KOPT-K1 (cell line): ENCODE data around the gene IQSEC1.

Experiments used
- H3K27ac ChIP-seq: fragments of 200-600 bp; sonication (generic); 2 replicates; pipeline ENCODE4 v1.5.1; 2016; ENCODE audit warnings: antibody characterized with exemption, mild to moderate bottlenecking, low read depth, low read length; ENCODE audit not compliant: poor library complexity, severe bottlenecking
- H3K36me3 ChIP-seq: fragments of 200-600 bp; sonication (generic); 2 replicates; pipeline ENCODE4 v1.5.1; 2017; ENCODE audit warnings: antibody characterized with exemption, mild to moderate bottlenecking, low read length, moderate library complexity; ENCODE audit not compliant: insufficient read depth
- H3K9me3 ChIP-seq: fragments of 200-600 bp; sonication (generic); 2 replicates; pipeline ENCODE4 v1.5.1; 2017; ENCODE audit warnings: antibody characterized with exemption, low read length, mild to moderate bottlenecking; ENCODE audit not compliant: insufficient read depth, poor library complexity, severe bottlenecking

Gene IQSEC1

DNA sequence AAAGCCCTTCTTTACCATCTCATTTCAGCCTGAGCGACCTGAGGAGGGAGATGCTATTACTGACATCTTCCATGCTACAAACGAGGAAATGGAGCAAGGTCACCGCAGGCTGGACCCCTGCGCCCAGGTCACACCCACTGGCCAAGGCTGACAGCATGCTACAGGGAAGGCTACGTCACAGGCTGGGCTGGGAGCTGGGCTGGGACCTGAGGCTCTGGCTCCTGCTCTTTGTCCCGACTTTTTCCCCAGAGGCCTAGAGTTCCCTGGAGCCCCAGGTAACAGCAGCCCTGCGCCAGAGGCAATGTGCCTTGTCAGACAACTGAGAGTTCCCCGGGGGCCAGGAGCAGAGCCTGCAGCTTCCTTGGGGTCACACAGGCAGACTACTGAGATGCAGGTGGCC lies 87.2 kb downstream of the IQSEC1 start:
- H3K36me3 ChIP-seq: peaks cover 20% of the 10 kb centered on the region; the same call in 1 of the 2 replicates
- H3K9me3 ChIP-seq: no peaks in the 10 kb centered on the region
- no peak overlapping the region for H3K27ac ChIP-seq

DNA sequence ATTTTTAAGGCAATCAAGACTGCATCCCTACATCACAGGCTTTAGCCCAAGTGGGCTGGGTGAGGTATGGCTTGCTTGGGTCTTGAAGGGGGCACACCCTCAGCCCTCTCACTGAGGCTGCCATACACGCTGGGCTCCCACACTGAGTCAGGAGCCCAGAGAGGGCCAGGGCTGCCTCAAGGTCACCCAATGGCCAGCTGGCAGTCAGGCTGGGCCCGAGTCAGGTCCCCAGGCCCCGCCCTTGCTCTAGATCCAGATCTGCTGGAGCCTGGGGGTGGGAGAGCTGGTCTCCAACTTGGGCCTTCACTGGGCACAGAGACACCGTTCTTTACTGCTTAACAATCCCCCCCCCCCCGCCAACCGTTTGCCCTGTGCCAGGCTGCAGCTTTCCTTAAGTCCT lies 88.1 kb downstream of the IQSEC1 start:
- Histone ChIP-seq H3K27ac (no peak overlapping the region), H3K36me3 (peaks cover 15% of the 10 kb centered on the region; the same call in 1 of the 2 replicates), H3K9me3 (no peaks in the 10 kb centered on the region)

DNA sequence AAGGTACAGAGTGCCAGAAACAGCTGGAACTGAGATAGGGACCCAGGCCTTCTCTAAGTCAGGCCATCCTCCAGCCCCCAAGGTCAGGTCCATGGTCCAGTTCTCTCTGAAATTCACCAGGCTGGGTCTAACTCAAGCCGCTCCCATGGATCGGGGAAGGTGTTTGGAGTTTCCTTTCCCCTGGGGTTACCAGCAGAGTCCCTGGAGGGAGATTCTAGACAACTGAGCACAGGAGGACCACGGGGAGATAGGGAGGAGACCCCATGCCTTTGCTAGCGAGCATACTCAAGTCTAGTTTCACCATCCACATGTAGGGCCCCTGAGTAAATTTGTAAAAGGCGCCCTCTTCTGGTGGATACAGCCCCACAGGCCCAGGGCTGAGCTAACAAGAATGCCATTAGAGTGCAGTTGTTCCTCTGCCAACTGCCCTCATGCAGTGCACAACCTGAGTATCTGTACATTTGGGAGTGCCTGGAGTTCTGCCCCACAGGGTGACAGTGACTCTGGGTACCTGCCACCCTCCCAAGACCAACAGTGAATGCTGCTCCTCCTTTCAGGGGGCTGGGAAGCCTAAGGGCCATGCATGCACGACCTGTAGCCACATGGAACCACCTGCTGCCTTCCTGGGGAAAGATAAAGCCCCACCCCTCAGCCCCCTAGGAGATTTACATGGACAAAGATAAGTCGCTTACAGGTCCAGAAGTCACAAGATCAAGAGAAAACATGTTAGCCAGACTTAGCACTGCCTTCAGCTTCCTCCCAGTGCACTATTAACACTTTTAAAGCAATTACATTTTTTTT lies 89.0 kb downstream of the IQSEC1 start:
- Histone ChIP-seq H3K36me3 (peaks cover 21% of the 10 kb centered on the region; the same call in 1 of the 2 replicates), H3K9me3 (no peaks in the 10 kb centered on the region), H3K27ac (peak overlapping the region; percentile 17)

DNA sequence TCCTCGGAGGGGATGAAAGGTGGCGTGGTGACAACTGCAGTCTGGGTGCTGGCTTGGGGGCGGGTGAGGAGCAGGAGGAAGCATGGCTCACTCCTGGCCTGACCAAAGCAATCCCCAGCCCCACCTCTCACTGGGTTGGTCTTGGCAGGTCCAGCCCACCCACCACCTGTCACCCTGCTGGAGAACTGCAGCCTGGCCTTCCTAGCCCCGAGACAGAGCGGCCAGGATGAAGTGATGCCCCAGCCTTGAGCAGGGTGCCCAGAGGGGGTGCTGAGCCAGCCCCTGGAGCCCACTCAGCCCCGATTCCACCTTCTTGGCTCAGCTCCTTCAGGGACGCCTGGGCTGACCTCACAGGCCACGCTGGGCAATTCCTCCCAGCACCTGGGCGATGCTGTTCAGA lies 89.9 kb downstream of the IQSEC1 start:
- H3K9me3 ChIP-seq: no peaks in the 10 kb centered on the region
- peaks cover 27% of the 10 kb centered on the region; the same call in 1 of the 2 replicates for H3K36me3 ChIP-seq
- H3K27ac ChIP-seq: peak overlapping the region; percentile 47

DNA sequence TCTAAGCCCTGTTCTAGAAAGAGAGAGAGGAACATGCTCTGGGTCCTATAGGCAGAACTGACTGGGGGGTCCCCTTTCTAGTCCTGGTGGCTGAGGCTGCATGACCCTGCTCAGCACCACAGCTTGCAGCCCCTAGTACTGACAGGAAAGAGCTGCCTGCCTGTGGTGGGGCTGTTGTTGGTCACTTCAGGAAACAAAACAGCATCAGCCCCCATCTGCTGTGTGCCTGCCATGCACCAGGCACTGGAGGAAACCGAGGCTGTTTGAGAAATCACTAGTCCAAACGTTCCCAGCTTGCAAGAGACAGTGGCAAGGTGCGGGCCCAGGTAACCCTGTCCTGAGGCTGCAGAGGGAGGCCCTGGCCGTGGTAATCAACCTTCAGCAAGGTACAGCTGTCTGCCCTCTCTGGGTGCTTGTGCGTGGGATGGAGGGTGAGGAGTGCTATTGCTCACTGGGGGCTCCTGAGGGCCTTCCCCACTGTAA lies 90.6 kb downstream of the IQSEC1 start:
- peaks cover 22% of the 10 kb centered on the region; the same call in 1 of the 2 replicates for H3K36me3 ChIP-seq
- peak overlapping the region; percentile 47 for H3K27ac ChIP-seq
- H3K9me3 ChIP-seq: no peaks in the 10 kb centered on the region

DNA sequence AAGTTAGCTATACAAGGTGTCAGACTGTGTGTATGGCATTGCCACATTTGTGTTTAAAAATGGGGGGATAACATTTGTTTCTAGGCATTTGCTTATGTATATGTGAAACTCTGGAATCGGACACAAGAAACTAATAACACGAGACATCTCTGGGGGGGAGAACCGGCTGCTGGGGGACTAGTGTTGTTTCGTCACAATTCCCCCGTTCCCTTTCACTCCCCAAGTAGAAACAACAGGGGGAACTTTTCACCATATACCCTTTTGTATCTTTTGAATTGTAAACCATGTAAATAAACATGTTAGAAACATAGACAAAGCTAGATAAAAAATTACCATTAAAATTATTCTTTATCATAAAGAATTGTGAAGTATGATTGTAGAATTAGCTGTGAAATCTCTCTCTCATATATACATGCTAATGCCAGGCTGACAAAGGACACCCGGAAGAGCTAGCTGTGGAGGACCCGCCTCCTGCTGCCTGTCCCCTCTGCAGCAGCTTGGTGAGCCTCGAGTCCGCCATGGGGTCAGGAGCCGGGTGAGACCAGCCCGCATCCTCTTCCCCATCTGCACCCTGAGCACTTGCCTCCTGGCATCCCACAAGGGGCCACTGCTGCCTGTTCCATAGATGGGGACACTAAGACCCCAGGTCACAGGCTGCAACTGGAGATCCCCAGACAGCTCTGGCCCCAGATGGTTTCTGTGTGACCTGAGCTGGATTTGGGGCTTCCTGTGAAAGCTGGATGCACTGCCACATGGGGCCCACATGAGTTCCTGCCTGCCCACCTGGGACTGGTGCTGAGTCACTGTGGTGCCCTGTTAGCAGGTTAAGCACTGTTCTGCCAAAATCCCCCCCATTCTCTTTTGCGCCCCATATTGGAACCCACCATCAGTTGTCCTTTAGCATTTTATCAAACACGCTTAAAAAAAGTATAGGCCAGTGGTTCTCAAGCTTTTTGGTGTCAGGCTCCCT lies 91.6 kb downstream of the IQSEC1 start:
- Histone ChIP-seq H3K27ac (peak overlapping the region; percentile 44), H3K36me3 (peaks cover 15% of the 10 kb centered on the region; the same call in 1 of the 2 replicates), H3K9me3 (no peaks in the 10 kb centered on the region)

DNA sequence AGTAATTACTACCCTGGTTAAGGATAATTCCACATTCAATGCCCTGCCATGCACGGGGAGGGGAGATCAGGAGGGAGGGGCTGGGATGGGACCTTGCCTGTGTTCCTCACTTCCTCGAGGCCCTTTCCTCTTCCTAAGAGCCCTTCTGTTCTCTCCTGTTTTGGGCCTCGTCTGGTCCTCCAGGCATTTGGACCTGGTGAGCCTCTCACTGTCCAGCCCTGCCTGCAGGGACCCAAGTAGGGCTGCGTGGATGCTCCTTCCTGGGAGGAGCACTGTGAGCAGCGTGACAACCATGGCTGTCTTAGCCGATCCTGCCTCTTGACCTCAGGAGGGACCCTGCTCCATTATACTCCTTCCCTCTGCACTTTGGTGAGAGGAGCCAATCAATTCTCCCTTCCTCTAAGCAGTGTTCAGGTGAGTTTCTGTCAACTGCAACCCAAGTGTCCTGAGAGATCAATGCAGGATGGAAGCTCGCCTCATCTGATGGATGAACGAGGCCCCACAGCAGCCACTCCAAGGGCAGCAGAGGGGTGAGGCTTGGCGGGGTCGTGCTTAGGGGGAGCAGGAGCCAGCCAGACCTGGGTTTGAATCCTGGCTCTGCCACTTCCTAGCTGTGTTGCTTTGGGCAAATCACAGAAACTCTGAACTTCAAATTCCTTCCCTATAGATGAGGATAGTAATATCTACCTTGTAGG lies 92.5 kb downstream of the IQSEC1 start:
- no peak overlapping the region for H3K27ac ChIP-seq
- peaks cover 15% of the 10 kb centered on the region; the same call in 1 of the 2 replicates for H3K36me3 ChIP-seq
- no peaks in the 10 kb centered on the region for H3K9me3 ChIP-seq

DNA sequence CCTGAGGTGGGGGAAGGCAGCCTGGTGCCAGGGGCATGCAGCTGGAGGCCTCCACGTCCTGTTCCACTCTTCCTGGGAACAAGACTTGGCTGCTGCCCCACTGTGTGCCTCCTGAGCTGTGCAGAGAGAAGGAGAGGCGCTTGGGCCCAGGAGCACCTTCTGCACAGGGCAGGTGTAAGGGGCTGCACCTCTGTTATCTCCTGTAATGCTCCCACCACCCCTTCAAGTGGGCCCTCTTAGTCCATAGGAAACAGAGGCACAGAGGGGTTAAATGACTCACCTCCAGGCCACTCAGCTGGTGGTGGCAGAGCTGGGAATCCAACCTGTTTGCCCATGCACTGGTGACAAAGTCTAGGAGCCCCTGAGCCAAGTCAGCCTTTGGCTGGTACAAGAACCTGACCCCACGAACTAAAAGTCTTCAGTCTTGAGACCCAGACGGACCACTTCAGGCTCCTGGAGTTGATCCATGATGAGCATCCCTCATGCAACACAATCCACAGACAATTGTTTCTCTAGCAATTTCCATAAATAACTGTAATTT lies 93.2 kb downstream of the IQSEC1 start:
- Histone ChIP-seq H3K27ac (no peak overlapping the region), H3K9me3 (no peaks in the 10 kb centered on the region), H3K36me3 (peaks cover 15% of the 10 kb centered on the region; the same call in 1 of the 2 replicates)

DNA sequence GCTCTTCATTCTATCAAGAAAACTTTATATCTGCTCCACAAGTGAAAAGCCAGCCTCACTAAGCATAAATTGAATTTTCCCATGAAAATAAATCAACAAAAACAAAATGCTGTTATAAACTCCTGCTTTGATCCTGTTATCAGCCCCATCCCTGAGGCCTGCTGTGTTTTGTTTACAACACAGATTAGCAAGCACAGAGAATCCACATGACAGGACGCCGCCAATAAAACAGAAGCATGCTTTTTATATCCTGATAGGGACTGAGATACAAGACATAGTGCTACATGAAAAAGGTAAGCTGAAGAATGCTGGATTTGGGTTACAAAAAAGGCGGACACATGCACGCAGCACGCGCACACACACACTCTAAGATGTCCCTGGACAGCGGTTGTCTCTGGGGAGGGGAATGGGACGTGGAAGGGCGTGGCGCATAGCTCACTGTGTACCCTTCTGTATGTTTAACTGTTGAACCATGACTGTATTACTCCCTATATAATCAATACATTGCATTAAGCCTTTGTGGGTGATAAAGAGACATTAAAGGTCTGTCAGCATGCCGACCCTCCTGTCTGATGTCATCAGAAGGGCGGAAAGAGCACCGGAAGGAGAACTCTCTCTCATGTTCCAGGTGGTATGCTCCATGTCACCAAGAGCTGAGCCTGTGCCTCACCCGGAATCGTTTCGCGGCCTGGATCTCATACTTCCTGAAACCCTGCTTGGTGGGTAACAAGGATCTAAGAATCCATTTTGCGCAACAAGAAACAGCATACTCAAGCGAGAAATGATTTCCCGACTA lies 93.9 kb downstream of the IQSEC1 start:
- peaks cover 15% of the 10 kb centered on the region; the same call in 1 of the 2 replicates for H3K36me3 ChIP-seq

DNA sequence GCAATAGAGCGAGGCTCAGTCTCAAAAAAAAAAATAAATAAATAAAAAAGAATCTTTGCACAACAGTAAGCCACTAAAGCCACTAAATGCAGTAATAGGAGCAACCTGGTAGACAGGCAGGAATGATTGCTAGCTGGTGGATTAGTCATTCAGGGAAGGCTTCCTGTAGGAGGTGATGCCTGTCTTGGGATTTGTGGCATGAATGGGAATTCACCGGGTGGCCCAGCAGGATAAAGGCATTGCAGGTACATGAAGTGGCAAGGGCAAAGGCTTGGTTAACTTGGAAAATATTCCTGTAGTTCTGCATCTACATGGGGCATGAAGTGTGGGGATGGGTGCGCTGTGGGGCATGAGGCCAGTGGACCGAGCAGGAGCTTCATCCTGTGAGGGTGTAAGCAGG lies 94.5 kb downstream of the IQSEC1 start:
- H3K9me3 ChIP-seq: no peaks in the 10 kb centered on the region
- no peak overlapping the region for H3K27ac ChIP-seq
- peaks cover 15% of the 10 kb centered on the region; the same call in 1 of the 2 replicates for H3K36me3 ChIP-seq

More for the DNA sequence above, 93.9 kb downstream of the IQSEC1 start:
- no peaks in the 10 kb centered on the region for H3K9me3 ChIP-seq
- H3K27ac ChIP-seq: no peak overlapping the region

DNA sequence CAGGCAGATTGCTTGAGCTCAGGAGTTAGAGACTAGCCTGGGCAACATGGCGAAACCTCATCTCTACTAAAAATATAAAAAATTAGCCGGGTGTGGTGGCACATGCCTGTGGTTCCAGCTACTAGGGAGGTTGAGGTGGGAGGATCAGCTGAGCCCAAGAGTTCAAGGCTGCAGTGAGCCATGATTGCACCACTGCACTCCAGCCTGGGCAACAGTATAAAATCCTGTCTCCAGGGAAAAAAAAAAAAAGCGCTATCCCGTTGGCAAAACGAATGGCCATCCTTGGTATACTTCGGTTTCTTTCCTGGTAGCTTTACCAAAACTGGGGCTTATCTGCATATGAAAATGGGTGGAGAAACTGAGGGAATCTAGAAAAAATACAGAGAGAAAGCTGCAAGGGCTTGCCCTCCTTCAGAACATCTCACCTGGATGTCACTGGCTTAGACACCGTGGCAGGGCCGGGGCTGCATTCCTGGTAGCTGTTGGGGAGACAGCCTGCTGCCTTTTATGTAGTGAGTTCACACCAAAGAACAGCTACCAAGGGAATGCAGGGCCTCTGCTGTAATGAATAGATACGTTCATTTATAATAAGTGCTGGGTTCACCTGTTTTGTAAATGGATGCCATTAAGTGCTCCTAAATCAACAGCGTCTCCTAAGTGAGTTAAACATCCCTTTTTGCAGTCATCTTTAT lies 96.0 kb downstream of the IQSEC1 start:
- peaks cover 15% of the 10 kb centered on the region; the same call in 1 of the 2 replicates for H3K36me3 ChIP-seq
- no peak overlapping the region for H3K27ac ChIP-seq
- H3K9me3 ChIP-seq: no peaks in the 10 kb centered on the region

DNA sequence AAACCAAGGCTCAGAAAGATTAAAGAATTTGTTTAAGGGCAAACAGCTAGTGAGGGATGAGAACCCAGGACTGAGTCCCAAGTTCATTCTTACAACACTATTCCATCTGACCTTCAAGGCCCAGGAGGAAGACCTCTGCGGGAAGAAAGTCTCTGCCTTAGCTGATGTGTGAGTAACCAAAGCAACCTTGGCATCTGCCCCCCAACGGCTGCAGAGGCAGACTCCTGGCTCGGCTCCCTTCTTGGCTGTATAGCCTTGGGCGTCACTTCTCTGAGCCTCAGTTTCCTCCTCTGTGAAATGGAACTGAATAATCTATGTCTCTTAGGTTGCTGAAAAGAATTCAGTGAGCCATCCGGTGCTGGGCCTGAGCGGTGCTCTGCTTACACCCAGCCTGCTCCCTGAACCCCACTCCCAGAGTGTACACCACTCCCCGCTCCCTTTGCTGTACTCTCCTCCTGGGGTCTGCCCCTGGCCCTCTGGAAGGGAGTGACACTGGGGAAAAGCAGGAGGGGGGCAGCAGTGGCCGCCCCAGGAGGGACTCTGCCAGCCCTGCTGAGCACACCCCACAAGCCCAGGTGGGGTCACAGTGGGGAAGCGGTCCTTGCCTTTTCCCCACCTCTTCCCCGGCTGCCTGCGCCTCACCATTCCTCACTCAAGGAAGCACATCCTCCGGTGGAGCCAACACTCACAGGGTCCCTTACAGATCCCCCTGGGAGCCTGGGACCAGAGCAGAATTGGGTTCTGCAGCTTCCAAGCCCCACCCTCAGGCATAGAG lies 97.3 kb downstream of the IQSEC1 start:
- peaks cover 15% of the 10 kb centered on the region; the same call in 1 of the 2 replicates for H3K36me3 ChIP-seq
- no peaks in the 10 kb centered on the region for H3K9me3 ChIP-seq
- H3K27ac ChIP-seq: no peak overlapping the region
